ENCODE measurements around the gene ILKAP. TPM values are rescaled to one million over a fixed set of nuclear protein-coding genes. Genes with fewer than 3 reads are reported as not detected.
A peak's percentile ranks its signal among the peaks of the same experiment; 100 is the strongest.

Gene ILKAP
- total RNA-seq, 2 donors from 2014 or later = 22.8 to 44.8 TPM

DNA sequence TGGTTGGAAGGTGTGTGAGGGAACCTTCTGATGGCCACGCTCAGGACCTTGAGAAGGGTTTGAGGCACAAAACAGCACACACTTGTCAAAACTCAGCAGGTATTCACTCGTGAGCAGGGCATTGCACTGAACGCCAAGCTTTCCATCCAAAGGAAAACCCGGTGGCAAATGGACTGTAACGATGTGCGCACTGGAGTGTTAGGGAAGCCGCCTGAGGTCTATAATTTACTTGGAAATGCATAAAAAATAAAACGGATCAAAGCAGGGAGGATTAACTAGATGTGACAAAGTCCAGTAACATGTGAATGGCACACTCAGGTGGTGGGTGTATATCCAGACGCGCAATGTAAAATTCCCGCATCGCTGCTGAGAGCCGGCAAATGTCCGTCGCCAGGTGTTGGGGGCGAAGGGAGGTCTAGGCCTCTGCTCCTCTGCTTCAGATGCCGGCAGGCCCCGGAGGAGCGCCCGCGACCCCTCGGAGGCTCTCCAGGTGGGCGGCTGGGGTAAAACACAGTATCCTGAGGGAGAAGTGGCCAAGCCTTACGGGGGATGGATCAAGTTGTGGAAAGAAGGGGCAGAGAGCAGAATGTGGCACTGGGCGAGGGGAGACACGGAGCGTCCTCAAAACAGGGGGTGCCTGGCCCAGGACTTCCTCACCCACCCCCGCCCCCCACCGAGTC, 21.0 kb upstream of the ILKAP start:
- Histone ChIP-seq H3K4me1 (peaks cover 21% of the 10 kb centered on the region), H3K27me3 (no peaks in the 10 kb centered on the region), H3K27ac (no peak overlapping the region), H3K4me3 (no peak overlapping the region), H3K36me3 (replicated peaks in 1 of 2; ENCODE audit: insufficient read depth in 1 of 2, low read depth in 2 of 2) (no peaks in the 10 kb centered on the region), H3K9me3 (no peaks in the 10 kb centered on the region)
- intact Hi-C loops (cut with DNase I) = no loop called here
- no peak for TF ChIP-seq CTCF (IDR thresholded peaks at IDR 0.05)
- TF ChIP-seq POLR2A (IDR thresholded peaks at IDR 0.05) = no peak
- DNase-seq = no peak
- ATAC-seq = no peak
- WGBS, 2 donors = 94 to 96% methylated on average over 28 of the region's 29 CpGs

DNA sequence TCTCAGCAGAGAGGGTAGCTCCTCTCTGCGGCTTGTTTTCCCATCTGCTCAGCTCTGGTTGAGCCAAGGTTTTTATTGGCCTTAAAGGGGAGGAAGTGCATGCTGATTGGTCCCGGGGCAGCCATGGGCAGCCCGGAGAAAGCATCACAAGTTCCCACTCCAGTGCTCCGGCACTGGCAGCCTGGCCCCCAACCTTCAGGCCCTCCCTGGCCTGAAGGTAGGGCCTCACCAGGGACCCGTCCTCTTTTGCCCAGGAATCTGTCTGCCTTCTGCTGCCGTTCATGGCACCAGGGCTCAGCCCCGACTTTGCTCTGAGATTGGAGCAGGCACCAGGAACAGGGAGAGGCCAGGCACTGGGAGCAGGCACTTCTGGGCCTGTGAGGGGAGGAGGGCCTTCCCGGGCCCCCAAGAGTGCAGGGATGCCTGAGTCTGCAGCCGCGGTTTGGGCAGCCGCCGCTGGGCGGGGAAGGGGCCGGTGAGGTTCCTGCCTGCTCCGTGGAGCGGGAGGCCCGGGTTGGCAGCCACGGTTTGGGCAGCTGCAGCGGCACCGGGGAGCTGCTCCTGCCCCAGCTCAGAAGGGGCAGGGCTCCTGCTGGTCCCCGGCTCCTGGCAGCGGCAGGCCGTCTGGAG, 17.5 kb upstream of the ILKAP start:
- Histone ChIP-seq H3K27me3 (no peaks in the 10 kb centered on the region), H3K27ac (no peak overlapping the region), H3K36me3 (replicated peaks in 1 of 2; ENCODE audit: insufficient read depth in 1 of 2, low read depth in 2 of 2) (no peaks in the 10 kb centered on the region), H3K4me1 (no peaks in the 10 kb centered on the region), H3K9me3 (no peaks in the 10 kb centered on the region), H3K4me3 (no peak overlapping the region)
- TF ChIP-seq POLR2A (IDR thresholded peaks at IDR 0.05) = peak in 1 of 3 donors; percentile 7
- TF ChIP-seq CTCF (IDR thresholded peaks at IDR 0.05) = no peak
- intact Hi-C loops (cut with DNase I) = no loop called here
- DNase-seq (no peak), ATAC-seq (peak; percentile 31)
- WGBS, 2 donors = 76 to 87% methylated on average over 8 to 17 of the region's 23 CpGs

DNA sequence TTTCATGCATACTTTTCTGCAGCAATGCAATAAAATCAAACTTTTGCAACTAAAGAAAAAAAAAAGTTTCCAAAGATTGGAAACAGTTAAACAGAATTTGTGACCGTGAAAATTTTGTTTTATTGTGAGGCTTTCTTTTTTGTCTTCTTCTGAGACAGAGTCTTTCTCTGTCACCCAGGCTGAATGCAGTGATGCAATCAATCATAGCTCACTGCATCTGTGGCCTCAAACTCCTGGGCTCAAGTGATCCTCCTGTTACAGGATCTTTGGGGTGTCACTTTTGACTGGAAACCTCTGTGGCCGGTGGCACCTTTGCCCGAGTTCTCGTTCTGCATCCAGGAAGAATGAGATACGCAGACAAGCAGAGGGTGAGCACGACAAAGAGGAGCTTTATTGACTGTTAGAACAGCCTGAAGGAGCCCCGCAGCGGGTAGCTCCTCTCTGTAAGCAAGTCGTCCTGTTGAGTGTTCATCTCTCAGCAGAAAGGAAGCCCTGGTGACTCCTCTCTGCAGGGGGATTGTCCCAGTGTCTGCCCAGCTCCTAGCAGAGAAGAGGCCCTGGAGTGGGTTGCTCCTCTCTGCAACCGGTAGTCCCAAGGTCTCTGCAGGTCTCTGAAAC, 16.9 kb upstream of the ILKAP start:
- DNase-seq (no peak), ATAC-seq (no peak)
- H3K9me3 ChIP-seq = no peaks in the 10 kb centered on the region
- WGBS, 2 donors = 66 to 69% methylated on average over 9 to 10 of the region's 10 CpGs
- no peak overlapping the region for H3K27ac ChIP-seq
- intact Hi-C loops (cut with DNase I) = no loop called here
- TF ChIP-seq CTCF (IDR thresholded peaks at IDR 0.05) (no peak), POLR2A (IDR thresholded peaks at IDR 0.05) (no peak)
- no peak overlapping the region for H3K4me3 ChIP-seq
- no peaks in the 10 kb centered on the region for H3K4me1 ChIP-seq
- H3K36me3 ChIP-seq (replicated peaks in 1 of 2; ENCODE audit: insufficient read depth in 1 of 2, low read depth in 2 of 2) = no peaks in the 10 kb centered on the region
- H3K27me3 ChIP-seq = no peaks in the 10 kb centered on the region

DNA sequence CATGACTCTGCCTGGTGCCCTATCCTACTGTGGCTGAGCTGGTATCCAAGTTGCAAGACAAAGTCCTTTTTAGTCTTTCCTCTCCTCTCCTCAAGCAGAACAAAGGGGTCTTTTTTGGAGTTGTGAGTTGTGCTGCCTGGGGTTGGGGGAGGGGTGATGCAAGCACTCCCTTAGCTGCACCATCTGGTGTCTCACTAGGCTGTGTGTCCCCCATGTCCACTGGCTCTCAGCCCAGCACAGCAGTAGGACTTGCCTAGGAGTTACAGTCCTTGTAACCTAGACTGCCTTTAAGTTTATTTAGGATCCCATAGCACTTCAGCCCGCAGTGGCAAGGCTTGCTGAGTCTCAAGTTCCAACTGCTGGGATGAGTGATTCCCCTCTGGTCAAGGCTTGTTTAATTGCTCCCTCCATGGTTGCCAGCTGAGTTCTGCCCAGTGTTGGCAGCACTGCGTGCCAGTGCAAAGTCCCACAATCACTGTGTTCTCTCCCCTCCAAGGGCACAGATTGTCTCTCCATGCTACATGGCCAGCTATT, 13.2 kb upstream of the ILKAP start:
- intact Hi-C loops (cut with DNase I) = no loop called here
- Histone ChIP-seq H3K27me3 (no peaks in the 10 kb centered on the region), H3K36me3 (replicated peaks in 1 of 2; ENCODE audit: insufficient read depth in 1 of 2, low read depth in 2 of 2) (no peaks in the 10 kb centered on the region), H3K9me3 (no peaks in the 10 kb centered on the region), H3K4me3 (no peak overlapping the region), H3K27ac (no peak overlapping the region), H3K4me1 (no peaks in the 10 kb centered on the region)
- ATAC-seq (no peak), DNase-seq (no peak)
- TF ChIP-seq CTCF (IDR thresholded peaks at IDR 0.05) = no peak
- 83 to 90% methylated on average over 1 to 2 of the region's 2 CpGs for WGBS, 2 donors
